GM12878 (cell line): ENCODE data around the gene RPGR. TPM values are rescaled to one million over a fixed set of nuclear protein-coding genes. Genes with fewer than 3 reads are reported as not detected.

ENCODE experiments used
- ATAC-seq: fragments of 200-7000 bp; cut with Tn5 transposase; 3 replicates; pipeline ENCODE4 v1.9.1; 2020; ENCODE audit warnings: mild to moderate bottlenecking, moderate library complexity
- BruUV-seq: library from RNA; stranded (reverse); fragments of 400-500 nt; replicated peaks from 2 replicates; lab custom pipeline; 2021; lab: Mats Ljungman, UMichigan
- CTCF ChIA-PET: fragments of 300-600 bp; sonication (Branson Sonifier 250); formaldehyde crosslinking; extraction: SDS; loops from one replicate; lab custom pipeline; 2021; ENCODE audit warnings: inconsistent platforms; lab: Yijun Ruan, JAX
- POLR2A ChIA-PET: fragments of 350-600 bp; formaldehyde crosslinking; extraction: SDS; loops from one replicate; lab custom pipeline; 2021; ENCODE audit warnings: inconsistent platforms; lab: Charles Lee
- RAD21 ChIA-PET: fragments of 300-600 bp; sonication (Branson Sonifier 250); formaldehyde crosslinking; loops from one replicate; lab custom pipeline; 2023; ENCODE audit warnings: antibody characterized with exemption; ENCODE audit not compliant: unreplicated experiment; lab: Charles Lee
- SMC1A ChIA-PET: fragments of 300-600 bp; sonication (Branson Sonifier 250); formaldehyde crosslinking; loops from one replicate; lab custom pipeline; 2023; ENCODE audit not compliant: unreplicated experiment, uncharacterized antibody; lab: Charles Lee
- DNase-seq: peaks from one replicate; pipeline ENCODE4 v3.0.0-alpha.2; 2011; ENCODE audit warnings: low read depth, low spot score
- FAIRE-seq: peaks from 3 replicates; lab custom pipeline; 2011; peaks lifted over from hg19 to GRCh38; lab: Jason Lieb, UNC
- H2AFZ ChIP-seq: 2 replicates; pipeline ENCODE4 v1.6.0; 2011; ENCODE audit warnings: low read depth, low read length, control low read depth; ENCODE audit not compliant: control insufficient read depth
- H3K27ac ChIP-seq: 2 replicates; pipeline ENCODE4 v1.5.1; 2011; ENCODE audit warnings: control low read depth; ENCODE audit not compliant: control insufficient read depth, insufficient read depth
- H3K27me3 ChIP-seq, 2 experiments: replicated peaks in 1 of 2; 2 replicates each; pipeline versions ENCODE4 v1.6.0 to v1.6.1; 2011; ENCODE audit warnings: low read length in 1 of 2; ENCODE audit not compliant: control insufficient read depth in 2 of 2, insufficient read depth in 2 of 2
- H3K36me3 ChIP-seq, 2 experiments: 2 replicates each; pipeline ENCODE4 v1.5.1; 2011; ENCODE audit warnings: low read length in 1 of 2; ENCODE audit not compliant: control insufficient read depth in 2 of 2, insufficient read depth in 2 of 2
- H3K4me1 ChIP-seq: 2 replicates; pipeline ENCODE4 v1.6.1; 2011; ENCODE audit warnings: mild to moderate bottlenecking, low read length, moderate library complexity, mixed read lengths; ENCODE audit not compliant: control insufficient read depth, insufficient read depth
- H3K4me2 ChIP-seq: 2 replicates; pipeline ENCODE4 v1.6.0; 2011; ENCODE audit warnings: control low read depth; ENCODE audit not compliant: control insufficient read depth, insufficient read depth
- H3K4me3 ChIP-seq: fragments of 200-600 bp; sonication (generic); 2 replicates; pipeline ENCODE4 v1.5.1; 2016
- H3K79me2 ChIP-seq: 2 replicates; pipeline ENCODE4 v1.6.0; 2011; ENCODE audit warnings: low read length; ENCODE audit not compliant: control insufficient read depth, insufficient read depth
- H3K9ac ChIP-seq: 2 replicates; pipeline ENCODE4 v1.8.0; 2011; ENCODE audit warnings: low read length, control low read depth, mixed read lengths; ENCODE audit not compliant: control insufficient read depth, insufficient read depth
- H3K9me3 ChIP-seq: replicated peaks from 3 replicates; pipeline ENCODE4 v1.5.1; 2011; ENCODE audit warnings: mild to moderate bottlenecking, low read length; ENCODE audit not compliant: control insufficient read depth, insufficient read depth
- H4K20me1 ChIP-seq: 2 replicates; pipeline ENCODE4 v1.6.0; 2011; ENCODE audit not compliant: control insufficient read depth, insufficient read depth
- E2F8 ChIP-seq: fragments of 450-650 bp; IDR thresholded peaks from 2 replicates; pipeline ENCODE4 v1.6.1; 2018; ENCODE audit warnings: mild to moderate bottlenecking, low read depth, moderate library complexity; ENCODE audit not compliant: partially characterized antibody
- JUNB ChIP-seq: IDR thresholded peaks from 2 replicates; pipeline ENCODE4 v1.6.1; 2016; ENCODE audit warnings: antibody characterized with exemption, mild to moderate bottlenecking
- NFIC ChIP-seq: IDR thresholded peaks from 2 replicates; pipeline ENCODE4 v1.6.1; 2012; ENCODE audit warnings: low read depth, mild to moderate bottlenecking, inconsistent platforms, low read length, moderate library complexity
- NFYA ChIP-seq: IDR thresholded peaks from 2 replicates; pipeline ENCODE4 v1.6.1; 2011; ENCODE audit warnings: low read depth, mild to moderate bottlenecking, low read length, improper control_type of control experiment, borderline replicate concordance
- NRF1 ChIP-seq: conservative IDR thresholded peaks from 2 replicates; pipeline ENCODE4 v1.6.1; 2011; ENCODE audit warnings: mild to moderate bottlenecking, low read depth, low read length, improper control_type of control experiment
- RUNX3 ChIP-seq: IDR thresholded peaks from 2 replicates; pipeline ENCODE4 v1.6.1; 2012; ENCODE audit warnings: low read length, inconsistent platforms
- WGBS: methylation state at CpG from one replicate; pipeline ENCODE4 v1.1.6; 2016; ENCODE audit warnings: low lambda C conversion rate; ENCODE audit not compliant: insufficient replicate concordance, insufficient coverage; ENCODE audit errors: missing lambda C conversion rate; 5-methylcytosine and 5-hydroxymethylcytosine counted together
- in situ Hi-C: fragments of 300-500 bp; cut with MboI; formaldehyde crosslinking; loops from 9 replicates; pipeline ENCODE4 v1.14.3; 2018; ENCODE audit warnings: mixed read lengths
- intact Hi-C: fragments of 100-400 bp; cut with micrococcal nuclease; formaldehyde crosslinking; loops from one replicate; pipeline ENCODE4 v1.14.2; 2022; ENCODE audit not compliant: unreplicated experiment
- polyA plus RNA-seq, 11 experiments: library from polyadenylated mRNA; depleted of rRNA in 4 of 11; unstranded in 6 of 11; stranded (reverse) in 5 of 11; fragments of >200 nt; fragmentation: Nextera tagmentation in 4 of 11; fragmentation: Illumina TruSeq in 1 of 11; extraction: Ambion mirVana in 4 of 11; extraction: Trizol in 1 of 11; gene quantifications; 1 replicate in 1 of 11; 2 replicates in 10 of 11; pipeline versions ENCODE4 v1.2.1 to v1.2.3, GENCODE V29; 2011 to 2016; ENCODE audit warnings: inconsistent platforms in 2 of 11, missing spikeins in 2 of 11, low read depth in 1 of 11
- total RNA-seq, 4 experiments: library from RNA; depleted of rRNA in 3 of 4; stranded (reverse); fragments of >200 nt in 3 of 4; fragmentation: Illumina TruSeq in 1 of 4; extraction: Trizol in 1 of 4; gene quantifications; 2 replicates each; pipeline versions ENCODE4 v1.2.1 to v1.2.3, GENCODE V29; 2013 to 2021
- TF ChIP-seq, protein P1 (sequence below): fragments of 450-650 bp; IDR thresholded peaks from 2 replicates; pipeline ENCODE4 v1.6.1; 2017; ENCODE audit warnings: borderline replicate concordance
- TF ChIP-seq, protein P2 (sequence below): IDR thresholded peaks from 2 replicates; pipeline ENCODE4 v1.6.1; 2012; ENCODE audit warnings: low read length, inconsistent platforms

The RPGR gene
- total and polyA plus RNA-seq, 10 of the 15 experiments (the other 5 are each of a cell fraction or from before 2014, with no cell fraction given) = 5.5 to 13.4 (median 7.6) TPM

DNA sequence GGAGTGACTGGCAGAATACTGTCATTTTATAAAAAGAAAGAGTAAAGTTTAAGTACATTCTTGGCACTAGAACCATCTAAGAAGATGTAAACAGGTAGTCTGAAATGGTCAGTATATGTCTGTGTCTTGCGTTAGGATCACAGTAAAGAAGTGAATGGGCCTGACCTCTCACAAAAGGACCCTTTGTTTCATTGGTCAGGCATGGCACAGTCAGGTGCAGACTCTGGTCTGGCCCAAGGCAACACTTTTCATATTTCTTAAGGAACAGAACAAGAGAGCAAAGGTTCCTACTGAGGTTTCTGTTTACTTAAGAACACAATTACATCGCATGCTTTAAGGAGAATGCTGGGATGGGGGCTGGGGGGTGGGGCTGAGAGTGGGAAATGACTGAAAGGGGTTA lies 48.1 kb downstream of the RPGR start (continued):
- TF ChIP-seq, protein P1, sequence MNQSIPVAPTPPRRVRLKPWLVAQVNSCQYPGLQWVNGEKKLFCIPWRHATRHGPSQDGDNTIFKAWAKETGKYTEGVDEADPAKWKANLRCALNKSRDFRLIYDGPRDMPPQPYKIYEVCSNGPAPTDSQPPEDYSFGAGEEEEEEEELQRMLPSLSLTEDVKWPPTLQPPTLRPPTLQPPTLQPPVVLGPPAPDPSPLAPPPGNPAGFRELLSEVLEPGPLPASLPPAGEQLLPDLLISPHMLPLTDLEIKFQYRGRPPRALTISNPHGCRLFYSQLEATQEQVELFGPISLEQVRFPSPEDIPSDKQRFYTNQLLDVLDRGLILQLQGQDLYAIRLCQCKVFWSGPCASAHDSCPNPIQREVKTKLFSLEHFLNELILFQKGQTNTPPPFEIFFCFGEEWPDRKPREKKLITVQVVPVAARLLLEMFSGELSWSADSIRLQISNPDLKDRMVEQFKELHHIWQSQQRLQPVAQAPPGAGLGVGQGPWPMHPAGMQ = no peak

DNA sequence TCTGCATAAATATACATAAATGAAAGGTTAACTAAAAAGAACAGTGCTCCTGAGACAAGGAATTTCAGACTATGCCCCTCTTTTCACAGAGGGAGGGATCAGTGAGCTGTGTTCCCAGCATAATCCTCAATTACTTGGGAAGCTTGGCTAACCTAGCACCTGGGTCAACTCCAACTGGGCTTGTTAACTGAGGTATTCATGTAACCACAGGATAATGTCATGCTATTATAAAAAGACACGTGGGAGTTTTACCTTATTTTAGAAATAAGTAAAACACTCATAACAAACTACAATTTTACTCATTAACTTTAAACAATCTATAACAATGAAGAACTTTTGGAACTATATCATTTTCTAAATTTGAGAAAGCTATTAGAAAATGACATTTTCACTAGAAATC lies 48.6 kb downstream of the RPGR start:
- WGBS = 46% methylated on average over 1 of the region's 1 CpG
- H3K4me1 ChIP-seq = no peaks in the 10 kb centered on the region
- no peak for FAIRE-seq

More for the DNA sequence above, 48.6 kb downstream of the RPGR start:
- in situ Hi-C loops (no loop called here), intact Hi-C loops (loop anchor here (10.0 kb wide), 2 partner anchors 174 to 494 kb away; partner anchors contain the start of gene CYBB)
- TF ChIP-seq RUNX3 (peak; percentile 62; the same call in 1 of the 2 replicates), E2F8 (no peak), NFIC (peak; percentile 75; the same call in 1 of the 2 replicates), JUNB (peak; percentile 49), NRF1 (no peak), NFYA (no peak)
- TF ChIP-seq, protein P2, sequence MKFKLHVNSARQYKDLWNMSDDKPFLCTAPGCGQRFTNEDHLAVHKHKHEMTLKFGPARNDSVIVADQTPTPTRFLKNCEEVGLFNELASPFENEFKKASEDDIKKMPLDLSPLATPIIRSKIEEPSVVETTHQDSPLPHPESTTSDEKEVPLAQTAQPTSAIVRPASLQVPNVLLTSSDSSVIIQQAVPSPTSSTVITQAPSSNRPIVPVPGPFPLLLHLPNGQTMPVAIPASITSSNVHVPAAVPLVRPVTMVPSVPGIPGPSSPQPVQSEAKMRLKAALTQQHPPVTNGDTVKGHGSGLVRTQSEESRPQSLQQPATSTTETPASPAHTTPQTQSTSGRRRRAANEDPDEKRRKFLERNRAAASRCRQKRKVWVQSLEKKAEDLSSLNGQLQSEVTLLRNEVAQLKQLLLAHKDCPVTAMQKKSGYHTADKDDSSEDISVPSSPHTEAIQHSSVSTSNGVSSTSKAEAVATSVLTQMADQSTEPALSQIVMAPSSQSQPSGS = peak; percentile 52
- no peaks in the 10 kb centered on the region for H3K27me3 ChIP-seq
- ChIA-PET CTCF (interaction anchor here (0.9 to 2.6 kb wide), 4 partner anchors 17 to 27 kb away, joined by 3 to 9 read pairs (median 4); no protein-coding TSS in a partner anchor), SMC1A (interaction anchor here (1.5 to 2.1 kb wide), 2 partner anchors 18 to 25 kb away, joined by 3 to 6 read pairs; no protein-coding TSS in a partner anchor), POLR2A (interaction anchor here (0.8 to 1.5 kb wide), 2 partner anchors 8 to 48 kb away, joined by 3 to 6 read pairs; partner anchors contain the start of gene RPGR), RAD21 (interaction anchor here (1.6 to 2.1 kb wide), 2 partner anchors 8 to 48 kb away, joined by 7 read pairs; partner anchors contain the start of gene RPGR)
- H3K36me3 ChIP-seq = no peaks in the 10 kb centered on the region
- no peaks in the 10 kb centered on the region for H3K79me2 ChIP-seq
- H3K9me3 ChIP-seq = no peaks in the 10 kb centered on the region
- H2AFZ ChIP-seq = no peak overlapping the region
- H3K27ac ChIP-seq = no peak overlapping the region
- DNase-seq = no peak
- no peak for ATAC-seq
- no peaks in the 10 kb centered on the region for H4K20me1 ChIP-seq
- BruUV-seq = no TSS peak
- no peak overlapping the region for H3K4me2 ChIP-seq
- no peak overlapping the region for H3K9ac ChIP-seq
- no peak overlapping the region for H3K4me3 ChIP-seq
